ENCODE measurements around the gene MRAP2. TPM values are rescaled to one million over a fixed set of nuclear protein-coding genes. Genes with fewer than 3 reads are reported as not detected.

Gene MRAP2
- polyA plus RNA-seq, 3 donors, result not detected

DNA sequence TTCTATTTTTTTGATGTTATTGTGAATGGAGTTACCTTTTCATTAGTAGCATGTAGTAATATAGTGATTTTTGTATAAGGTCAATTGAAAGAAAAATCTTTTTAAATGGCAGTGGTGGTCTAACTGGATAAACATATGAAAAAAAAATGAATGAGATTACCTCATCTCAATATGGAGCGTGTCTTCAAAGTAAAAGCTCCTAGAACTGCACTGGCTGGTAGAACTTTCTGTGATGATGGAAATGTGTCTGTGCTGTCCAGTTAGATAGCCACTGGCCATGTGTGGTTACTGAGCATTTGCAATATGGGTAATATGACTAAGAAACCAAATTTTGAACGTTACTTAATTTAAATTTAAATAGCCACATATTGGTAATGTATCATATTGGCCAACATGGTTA lies 44.1 kb downstream of the MRAP2 start:
- H3K4me1 Mint-ChIP-seq, result no peaks in the 10 kb centered on the region
- Histone ChIP-seq H3K9me3 (replicated peaks in 1 of 2; ENCODE audit: control insufficient read depth in 1 of 2, insufficient read depth in 1 of 2, low read length in 2 of 2) (peaks cover 0 to 11% of the 10 kb centered on the region in 2 donors), H4K20me1 (ENCODE audit: insufficient read depth, low read length) (no peaks in the 10 kb centered on the region), H3K4me1 (ENCODE audit: control insufficient read depth in 1 of 2, insufficient read depth in 2 of 2, low read length in 2 of 2) (no peaks in the 10 kb centered on the region), H3K27ac (ENCODE audit: low read depth in 1 of 2, low read length in 2 of 2) (no peak overlapping the region), H3K9ac (ENCODE audit: insufficient read depth, low read length, poor library complexity, severe bottlenecking) (no peak overlapping the region), H2AFZ (ENCODE audit: insufficient read depth, low read depth, low read length, poor library complexity, severe bottlenecking) (no peak overlapping the region), H3K36me3 (replicated peaks in 1 of 2; ENCODE audit: control insufficient read depth in 1 of 2, insufficient read depth in 2 of 2, low read length in 2 of 2) (no peaks in the 10 kb centered on the region), H3K27me3 (ENCODE audit: control insufficient read depth in 2 of 2, insufficient read depth in 2 of 2, low read length in 2 of 2) (no peaks in the 10 kb centered on the region), H3K4me2 (replicated peaks; ENCODE audit: extremely low read depth, low read length, poor library complexity, severe bottlenecking) (no peak overlapping the region), H3K4me3 (replicated peaks in 1 of 3; ENCODE audit: low read depth in 2 of 3, low read length in 3 of 3) (no peak overlapping the region), H3K79me2 (ENCODE audit: insufficient read depth, low read length) (no peaks in the 10 kb centered on the region)
- no CpG with 5 or more reads among the region's 2 CpGs for WGBS (ENCODE audit: insufficient coverage)
- no peak overlapping the region for H3K4me3 Mint-ChIP-seq
- H3K9me3 Mint-ChIP-seq, result peaks cover 5 to 18% (median 7%) of the 10 kb centered on the region in 7 donors
- intact Hi-C loops (cut with micrococcal nuclease), result no loop called here
- no peak for DNase-seq
- H3K27ac Mint-ChIP-seq, result no peak overlapping the region
- H3K36me3 Mint-ChIP-seq, result no peaks in the 10 kb centered on the region
- H3K27me3 Mint-ChIP-seq (ENCODE audit: low read depth in 3 of 3), result peaks cover 0 to 4% (median 2%) of the 10 kb centered on the region in 3 donors
- TF ChIP-seq, protein P1, sequence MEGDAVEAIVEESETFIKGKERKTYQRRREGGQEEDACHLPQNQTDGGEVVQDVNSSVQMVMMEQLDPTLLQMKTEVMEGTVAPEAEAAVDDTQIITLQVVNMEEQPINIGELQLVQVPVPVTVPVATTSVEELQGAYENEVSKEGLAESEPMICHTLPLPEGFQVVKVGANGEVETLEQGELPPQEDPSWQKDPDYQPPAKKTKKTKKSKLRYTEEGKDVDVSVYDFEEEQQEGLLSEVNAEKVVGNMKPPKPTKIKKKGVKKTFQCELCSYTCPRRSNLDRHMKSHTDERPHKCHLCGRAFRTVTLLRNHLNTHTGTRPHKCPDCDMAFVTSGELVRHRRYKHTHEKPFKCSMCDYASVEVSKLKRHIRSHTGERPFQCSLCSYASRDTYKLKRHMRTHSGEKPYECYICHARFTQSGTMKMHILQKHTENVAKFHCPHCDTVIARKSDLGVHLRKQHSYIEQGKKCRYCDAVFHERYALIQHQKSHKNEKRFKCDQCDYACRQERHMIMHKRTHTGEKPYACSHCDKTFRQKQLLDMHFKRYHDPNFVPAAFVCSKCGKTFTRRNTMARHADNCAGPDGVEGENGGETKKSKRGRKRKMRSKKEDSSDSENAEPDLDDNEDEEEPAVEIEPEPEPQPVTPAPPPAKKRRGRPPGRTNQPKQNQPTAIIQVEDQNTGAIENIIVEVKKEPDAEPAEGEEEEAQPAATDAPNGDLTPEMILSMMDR (IDR thresholded peaks at IDR 0.05), result no peak

DNA sequence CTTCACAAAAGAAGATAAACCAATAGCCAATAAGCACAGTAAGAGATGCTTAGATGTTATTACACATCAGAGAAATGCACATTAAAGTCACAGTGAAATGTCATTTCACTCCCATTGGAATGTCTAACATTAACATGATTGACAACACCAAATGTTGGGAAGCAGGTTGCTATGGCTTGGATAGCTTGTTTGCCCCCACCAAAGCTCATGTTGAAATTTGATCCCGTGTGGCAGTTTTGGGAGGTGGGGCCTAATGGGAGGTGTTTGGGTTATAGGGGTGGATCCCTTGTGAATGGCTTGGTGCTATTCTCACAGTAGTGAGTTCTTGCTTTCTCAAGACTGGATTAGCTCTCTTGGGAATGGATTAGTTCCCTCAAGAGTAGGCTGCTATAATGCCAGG lies 44.8 kb downstream of the MRAP2 start:
- H3K9me3 ChIP-seq (replicated peaks in 1 of 2; ENCODE audit: control insufficient read depth in 1 of 2, insufficient read depth in 1 of 2, low read length in 2 of 2), result peaks cover 0 to 5% of the 10 kb centered on the region in 2 donors
- intact Hi-C loops (cut with micrococcal nuclease), result no loop called here

More for the DNA sequence above, 44.8 kb downstream of the MRAP2 start:
- Histone ChIP-seq H4K20me1 (ENCODE audit: insufficient read depth, low read length) (no peaks in the 10 kb centered on the region), H3K4me3 (replicated peaks in 1 of 3; ENCODE audit: low read depth in 2 of 3, low read length in 3 of 3) (no peak overlapping the region), H3K9ac (ENCODE audit: insufficient read depth, low read length, poor library complexity, severe bottlenecking) (no peak overlapping the region), H3K27ac (ENCODE audit: low read depth in 1 of 2, low read length in 2 of 2) (no peak overlapping the region), H3K79me2 (ENCODE audit: insufficient read depth, low read length) (no peaks in the 10 kb centered on the region), H3K4me2 (replicated peaks; ENCODE audit: extremely low read depth, low read length, poor library complexity, severe bottlenecking) (no peak overlapping the region), H3K4me1 (ENCODE audit: control insufficient read depth in 1 of 2, insufficient read depth in 2 of 2, low read length in 2 of 2) (no peaks in the 10 kb centered on the region), H2AFZ (ENCODE audit: insufficient read depth, low read depth, low read length, poor library complexity, severe bottlenecking) (no peak overlapping the region), H3K36me3 (replicated peaks in 1 of 2; ENCODE audit: control insufficient read depth in 1 of 2, insufficient read depth in 2 of 2, low read length in 2 of 2) (no peaks in the 10 kb centered on the region), H3K27me3 (ENCODE audit: control insufficient read depth in 2 of 2, insufficient read depth in 2 of 2, low read length in 2 of 2) (no peaks in the 10 kb centered on the region)
- no peaks in the 10 kb centered on the region for H3K4me1 Mint-ChIP-seq
- peaks cover 0 to 4% (median 0%) of the 10 kb centered on the region in 3 donors for H3K27me3 Mint-ChIP-seq (ENCODE audit: low read depth in 3 of 3)
- no peak for DNase-seq
- no peaks in the 10 kb centered on the region for H3K36me3 Mint-ChIP-seq
- 60% methylated on average over 1 of the region's 1 CpG for WGBS (ENCODE audit: insufficient coverage)
- H3K27ac Mint-ChIP-seq, result no peak overlapping the region
- H3K9me3 Mint-ChIP-seq, result peaks cover under 1 to 15% (median 3%) of the 10 kb centered on the region in 7 donors
- no peak overlapping the region for H3K4me3 Mint-ChIP-seq
- TF ChIP-seq, protein P1 (IDR thresholded peaks at IDR 0.05), result no peak

All from CD14-positive monocyte (primary cell).